ENCODE measurements around the gene ARHGAP30. TPM values are rescaled to one million over a fixed set of nuclear protein-coding genes. Genes with fewer than 3 reads are reported as not detected.

The ARHGAP30 gene
- total and polyA plus RNA-seq, 2 donors (not counting 1 experiment from before 2014, with no cell fraction given), result not detected

DNA sequence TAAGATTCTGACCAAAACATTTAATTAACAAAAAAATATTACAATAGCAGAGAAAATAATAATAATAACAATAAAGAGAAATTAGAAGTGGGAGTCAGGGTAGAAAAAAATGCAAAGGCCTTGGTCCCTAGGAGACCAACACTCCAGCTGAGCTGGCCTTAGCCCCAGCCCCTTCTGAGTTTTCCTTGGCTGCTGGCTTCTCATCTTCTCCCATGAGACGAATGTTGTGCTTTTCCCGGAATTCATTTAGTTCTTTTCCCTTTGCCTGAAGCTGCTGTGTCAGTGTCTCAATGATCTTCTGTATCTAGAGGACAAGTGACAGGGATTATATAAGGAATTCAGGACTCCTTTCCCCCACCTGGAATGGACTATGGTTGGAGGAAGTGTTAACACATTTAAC, 30.9 kb upstream of the ARHGAP30 start:
- DNase-seq (ENCODE audit: low read depth in 2 of 2), result no peak
- H3K4me1 ChIP-seq (ENCODE audit: control insufficient read depth, extremely low read depth, insufficient read depth, low read length), result peaks cover 7% of the 10 kb centered on the region
- no peak overlapping the region for H3K9ac ChIP-seq (ENCODE audit: insufficient read depth, low read length)
- H3K27ac ChIP-seq (ENCODE audit: insufficient read depth, low read length), result no peak overlapping the region
- no peak overlapping the region for H2AFZ ChIP-seq (ENCODE audit: low read length)
- no peaks in the 10 kb centered on the region for H4K20me1 ChIP-seq (ENCODE audit: control insufficient read depth, extremely low read depth, insufficient read depth, low read length)
- no peaks in the 10 kb centered on the region for H3K9me3 ChIP-seq (ENCODE audit: control insufficient read depth, insufficient read depth, low read depth, low read length)
- H3K4me2 ChIP-seq (ENCODE audit: extremely low read depth, insufficient read depth, low read length), result no peak overlapping the region
- peaks cover 4% of the 10 kb centered on the region for H3K36me3 ChIP-seq (ENCODE audit: control insufficient read depth, insufficient read depth, low read length)
- TF ChIP-seq CTCF (conservative IDR thresholded peaks at IDR 0.05 in 1 of 2, IDR thresholded peaks at IDR 0.05 in 1 of 2; ENCODE audit: low read depth in 1 of 2, low read length in 2 of 2) (no peak), EZH2 (IDR thresholded peaks at IDR 0.05; ENCODE audit: low read length, missing control alignments) (no peak)
- no peak overlapping the region for H3K4me3 ChIP-seq (replicated peaks in 1 of 4; ENCODE audit: control extremely low read depth in 1 of 4, insufficient read depth in 1 of 4, low read depth in 3 of 4, low read length in 4 of 4)
- H3K27me3 ChIP-seq (ENCODE audit: control insufficient read depth, insufficient read depth, low read length), result no peaks in the 10 kb centered on the region
- peaks cover 11% of the 10 kb centered on the region for H3K79me2 ChIP-seq (ENCODE audit: control insufficient read depth, insufficient read depth, low read length)

- Histone ChIP-seq H3K36me3 (ENCODE audit: control insufficient read depth, insufficient read depth, low read length) (peaks cover 4% of the 10 kb centered on the region), H3K79me2 (ENCODE audit: control insufficient read depth, insufficient read depth, low read length) (peaks cover 7% of the 10 kb centered on the region), H3K9ac (ENCODE audit: insufficient read depth, low read length) (no peak overlapping the region), H2AFZ (ENCODE audit: low read length) (no peak overlapping the region), H3K27me3 (ENCODE audit: control insufficient read depth, insufficient read depth, low read length) (no peaks in the 10 kb centered on the region), H3K9me3 (ENCODE audit: control insufficient read depth, insufficient read depth, low read depth, low read length) (no peaks in the 10 kb centered on the region), H3K27ac (ENCODE audit: insufficient read depth, low read length) (no peak overlapping the region), H3K4me3 (replicated peaks in 1 of 4; ENCODE audit: control extremely low read depth in 1 of 4, insufficient read depth in 1 of 4, low read depth in 3 of 4, low read length in 4 of 4) (no peak overlapping the region), H3K4me1 (ENCODE audit: control insufficient read depth, extremely low read depth, insufficient read depth, low read length) (peaks cover 7% of the 10 kb centered on the region), H3K4me2 (ENCODE audit: extremely low read depth, insufficient read depth, low read length) (no peak overlapping the region), H4K20me1 (ENCODE audit: control insufficient read depth, extremely low read depth, insufficient read depth, low read length) (no peaks in the 10 kb centered on the region)
- TF ChIP-seq EZH2 (IDR thresholded peaks at IDR 0.05; ENCODE audit: low read length, missing control alignments) (no peak), CTCF (conservative IDR thresholded peaks at IDR 0.05 in 1 of 2, IDR thresholded peaks at IDR 0.05 in 1 of 2; ENCODE audit: low read depth in 1 of 2, low read length in 2 of 2) (no peak)
- no peak for DNase-seq (ENCODE audit: low read depth in 2 of 2)
Measured at GRCh38 chr1:161099090-161099802, 29.6 kb upstream of the ARHGAP30 start.

DNA sequence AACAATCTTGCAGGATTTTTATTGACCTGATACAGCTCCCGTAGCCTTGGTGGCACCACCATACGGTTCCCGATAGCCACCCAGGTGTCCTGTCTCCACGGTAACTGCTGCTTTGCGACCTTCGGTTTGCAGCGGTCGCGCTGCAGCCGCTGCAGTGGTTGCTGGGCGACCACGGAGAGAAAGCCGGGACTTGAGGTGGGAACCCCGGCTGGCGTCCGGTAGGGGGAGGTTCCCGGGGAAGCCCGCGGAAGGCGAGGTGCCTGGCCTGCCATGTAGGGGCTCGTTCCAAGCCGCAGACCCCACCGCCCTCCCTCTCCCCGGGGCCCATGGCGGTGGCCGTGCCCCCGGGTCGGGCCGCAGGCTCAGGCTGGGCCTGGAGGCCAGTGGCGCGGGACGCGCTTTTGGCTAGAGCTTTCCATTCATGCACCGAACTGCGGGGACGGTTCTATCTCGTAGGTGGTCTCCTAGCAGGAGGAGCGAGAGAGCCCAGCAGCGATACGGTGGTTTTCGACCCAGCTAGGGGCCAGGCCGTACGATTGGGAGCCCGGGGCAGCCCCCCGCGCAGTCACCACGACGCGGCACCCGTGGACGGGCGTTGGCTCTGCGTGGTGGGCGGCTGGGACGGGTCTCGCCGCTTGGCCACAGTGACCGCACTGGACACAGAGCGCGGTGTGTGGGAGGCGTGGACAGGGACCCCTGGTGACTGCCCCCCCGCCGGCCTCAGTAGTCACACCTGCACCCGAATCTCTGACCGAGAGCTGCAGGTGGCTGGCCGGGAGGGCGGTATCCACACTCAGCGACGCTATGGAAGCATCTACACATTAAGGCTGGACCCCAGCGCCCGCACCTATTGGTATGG, 28.7 kb upstream of the ARHGAP30 start, which contains the start of gene KLHDC9:
Gene KLHDC9 (plus strand): TSS at position 152 of the 859 bp plus-strand sequence. CDS start 175 bp downstream, at position 327.
- no peak for TF ChIP-seq CTCF (conservative IDR thresholded peaks at IDR 0.05 in 1 of 2, IDR thresholded peaks at IDR 0.05 in 1 of 2; ENCODE audit: low read depth in 1 of 2, low read length in 2 of 2)
- TF ChIP-seq EZH2 (IDR thresholded peaks at IDR 0.05; ENCODE audit: low read length, missing control alignments), result no peak
- Histone ChIP-seq H3K27me3 (ENCODE audit: control insufficient read depth, insufficient read depth, low read length) (no peaks in the 10 kb centered on the region), H3K4me1 (ENCODE audit: control insufficient read depth, extremely low read depth, insufficient read depth, low read length) (peaks cover 7% of the 10 kb centered on the region), H4K20me1 (ENCODE audit: control insufficient read depth, extremely low read depth, insufficient read depth, low read length) (no peaks in the 10 kb centered on the region), H3K9me3 (ENCODE audit: control insufficient read depth, insufficient read depth, low read depth, low read length) (no peaks in the 10 kb centered on the region), H3K79me2 (ENCODE audit: control insufficient read depth, insufficient read depth, low read length) (peaks cover 3% of the 10 kb centered on the region), H3K36me3 (ENCODE audit: control insufficient read depth, insufficient read depth, low read length) (peaks cover 4% of the 10 kb centered on the region), H3K9ac (ENCODE audit: insufficient read depth, low read length) (peak within 1 kb of the TSS; percentile 45), H3K27ac (ENCODE audit: insufficient read depth, low read length) (peak within 1 kb of the TSS; percentile 34), H3K4me2 (ENCODE audit: extremely low read depth, insufficient read depth, low read length) (peak within 1 kb of the TSS; percentile 98), H2AFZ (ENCODE audit: low read length) (peak within 1 kb of the TSS; percentile 67), H3K4me3 (replicated peaks in 1 of 4; ENCODE audit: control extremely low read depth in 1 of 4, insufficient read depth in 1 of 4, low read depth in 3 of 4, low read length in 4 of 4) (peak within 1 kb of the TSS; percentile 61 to 80 (median 64))
- DNase-seq (ENCODE audit: low read depth in 2 of 2), result peak; percentile 75 to 87

Data from fibroblast of lung (primary cell).